Uterus (tissue), 4 donors: Measurements from ENCODE around the gene BRF1. TPM values are rescaled to one million over a fixed set of nuclear protein-coding genes. Genes with fewer than 3 reads are reported as not detected.

Experiments
- DNase-seq, 2 donors: peaks; one replicate each; pipeline ENCODE4 v3.0.0-alpha.2; 2019 to 2020
- H3K27ac ChIP-seq, 2 donors: fragments of 200-600 bp; sonication (generic); 1 replicate in 1 of 2; 2 replicates in 1 of 2; pipeline ENCODE4 v1.5.1; 2016 to 2018
- H3K27me3 ChIP-seq, 2 donors: fragments of 200-600 bp; sonication (generic); one replicate each; pipeline ENCODE4 v1.5.1; 2018 to 2019; ENCODE audit warnings: control low read depth in 1 of 2
- H3K36me3 ChIP-seq, 2 donors: fragments of 200-600 bp; sonication (generic); one replicate each; pipeline ENCODE4 v1.5.1; 2019; ENCODE audit warnings: control low read depth in 1 of 2
- H3K4me1 ChIP-seq, 2 donors: fragments of 200-600 bp; sonication (generic); one replicate each; pipeline ENCODE4 v1.5.1; 2018 to 2019; ENCODE audit warnings: control low read depth in 1 of 2
- H3K4me3 ChIP-seq, 2 donors: fragments of 200-600 bp; sonication (generic); 1 replicate in 1 of 2; 2 replicates in 1 of 2; pipeline ENCODE4 v1.5.1; 2018 to 2019; ENCODE audit warnings: mild to moderate bottlenecking in 1 of 2
- H3K9me3 ChIP-seq, 2 donors: fragments of 200-600 bp; sonication (generic); one replicate each; pipeline ENCODE4 v1.5.1; 2019; ENCODE audit warnings: control low read depth in 1 of 2
- CTCF ChIP-seq, 4 experiments: fragments of 200-600 bp in 2 of 4; fragments of 450-650 bp in 2 of 4; sonication (generic) in 2 of 4; IDR thresholded peaks; one replicate each; pipeline ENCODE4 v1.5.1; 2016 to 2019; ENCODE audit warnings: antibody characterized with exemption in 4 of 4, mild to moderate bottlenecking in 2 of 4, moderate library complexity in 1 of 4
- POLR2A ChIP-seq, 2 donors: fragments of 450-650 bp; IDR thresholded peaks; one replicate each; pipeline ENCODE4 v1.6.1; 2016; ENCODE audit warnings: antibody characterized with exemption in 2 of 2, mild to moderate bottlenecking in 1 of 2, moderate library complexity in 1 of 2
- intact Hi-C: fragments of 100-400 bp; cut with DNase I; formaldehyde crosslinking; loops from one replicate; pipeline ENCODE4 v1.15.1; 2023; ENCODE audit warnings: low total_unique reads
- total RNA-seq, 4 donors: library from RNA; depleted of rRNA in 3 of 4; stranded (reverse); fragments of >200 nt in 3 of 4; gene quantifications; one replicate each; pipeline versions ENCODE4 v1.1.0 to v1.2.4, GENCODE V29; 2014 to 2023
- donor health status: DM: yes; HTN: yes; CAD: no.

Gene BRF1
- total RNA-seq, 4 donors from 2014 or later: 9.7 to 77.7 (median 61.3) TPM

GRCh38 chr14:105197211-105197641 lies 103.6 kb downstream of the BRF1 start:
- intact Hi-C loops: no loop called here
- Histone ChIP-seq H3K27me3 (peaks cover 0 to 25% of the 10 kb centered on the region in 2 donors), H3K27ac (peak overlapping the region; percentile 35 to 60), H3K4me3 (no peak overlapping the region), H3K9me3 (no peaks in the 10 kb centered on the region), H3K4me1 (no peaks in the 10 kb centered on the region), H3K36me3 (no peaks in the 10 kb centered on the region)
- no peak for DNase-seq
- TF ChIP-seq POLR2A (IDR thresholded peaks at IDR 0.05) (no peak), CTCF (IDR thresholded peaks at IDR 0.05) (no peak)

GRCh38 chr14:105196265-105196960 lies 104.4 kb downstream of the BRF1 start:
- no peaks in the 10 kb centered on the region for H3K4me1 ChIP-seq
- no peak for DNase-seq
- H3K36me3 ChIP-seq: no peaks in the 10 kb centered on the region
- TF ChIP-seq CTCF (IDR thresholded peaks at IDR 0.05) (no peak), POLR2A (IDR thresholded peaks at IDR 0.05) (no peak)
- peak overlapping the region; percentile 39 to 60 for H3K27ac ChIP-seq
- intact Hi-C loops: no loop called here
- no peaks in the 10 kb centered on the region for H3K9me3 ChIP-seq
- peaks cover 0 to 25% of the 10 kb centered on the region in 2 donors for H3K27me3 ChIP-seq
- H3K4me3 ChIP-seq: no peak overlapping the region

GRCh38 chr14:105195522-105196264 lies 105.1 kb downstream of the BRF1 start:
- intact Hi-C loops: no loop called here
- no peaks in the 10 kb centered on the region for H3K4me1 ChIP-seq
- H3K36me3 ChIP-seq: no peaks in the 10 kb centered on the region
- no peak overlapping the region for H3K4me3 ChIP-seq
- no peak for DNase-seq
- H3K9me3 ChIP-seq: no peaks in the 10 kb centered on the region
- peak overlapping the region; percentile 39 to 60 for H3K27ac ChIP-seq
- peaks cover 0 to 25% of the 10 kb centered on the region in 2 donors for H3K27me3 ChIP-seq
- no peak for TF ChIP-seq POLR2A (IDR thresholded peaks at IDR 0.05)
- TF ChIP-seq CTCF (IDR thresholded peaks at IDR 0.05): no peak

GRCh38 chr14:105195051-105195450 lies 105.8 kb downstream of the BRF1 start:
- intact Hi-C loops: no loop called here
- DNase-seq: no peak
- H3K9me3 ChIP-seq: no peaks in the 10 kb centered on the region
- no peaks in the 10 kb centered on the region for H3K36me3 ChIP-seq
- no peaks in the 10 kb centered on the region for H3K4me1 ChIP-seq
- H3K27ac ChIP-seq: peak overlapping the region in 1 of 2 donors; percentile 18
- TF ChIP-seq POLR2A (IDR thresholded peaks at IDR 0.05) (no peak), CTCF (IDR thresholded peaks at IDR 0.05) (no peak)
- H3K4me3 ChIP-seq: no peak overlapping the region
- peaks cover 0 to 24% of the 10 kb centered on the region in 2 donors for H3K27me3 ChIP-seq
